Activated T-cell treated with anti-CD3 and anti-CD28 coated beads, Interleukin-2, amount 50 U/mL, for 48 hours (primary cell): ENCODE results near the gene POLR3H.

Experiments
- DNase-seq, 2 experiments: peaks; one replicate each; pipeline ENCODE4 v3.0.0-alpha.2; 2020

The POLR3H gene

DNA sequence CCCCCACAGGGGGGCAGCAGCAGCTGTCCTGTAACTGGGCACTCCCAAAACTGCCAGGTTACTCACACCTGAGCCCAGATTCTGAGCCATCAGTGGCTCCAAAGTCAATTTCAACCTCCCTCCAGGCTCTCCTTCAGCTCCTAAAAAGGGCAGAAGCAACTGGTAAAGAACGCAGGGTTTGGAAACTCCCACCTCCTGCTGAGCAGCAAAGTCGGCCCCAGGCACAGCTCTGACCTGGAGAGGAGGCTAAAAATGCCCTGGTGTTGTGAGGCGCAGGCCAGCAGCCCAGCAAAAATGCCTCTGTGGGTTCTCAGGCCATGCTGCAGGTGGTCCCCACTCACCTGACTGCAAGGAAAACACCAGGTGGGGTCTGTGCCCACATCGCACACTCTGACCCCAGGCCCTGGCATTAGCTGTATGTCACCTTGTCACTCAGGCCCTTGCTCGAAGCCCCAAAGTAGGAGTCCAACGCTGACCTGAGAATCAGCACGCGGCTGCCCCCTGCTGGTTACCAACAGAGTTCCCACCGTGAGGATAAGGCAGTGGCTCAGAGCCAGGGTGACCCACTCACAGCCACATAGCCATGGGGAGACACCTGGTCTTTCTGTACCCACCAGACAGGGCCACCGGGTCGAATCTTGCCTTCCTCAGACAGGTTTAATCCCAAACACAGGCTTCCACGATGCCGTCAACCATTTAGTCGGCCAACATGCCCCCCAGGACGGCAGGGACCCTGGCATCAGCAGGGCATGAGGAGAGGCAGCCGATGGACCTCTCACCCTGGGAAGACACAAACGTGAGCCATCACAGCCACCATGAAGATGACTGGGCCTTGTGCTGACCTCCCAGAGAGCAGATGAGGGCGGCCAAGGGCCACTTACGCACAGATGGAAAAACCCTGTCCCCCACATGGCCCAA lies 11.1 kb downstream of the POLR3H start:
- peak; percentile 84 to 85 for DNase-seq

GRCh38 chr22:41531715-41532477 lies 12.4 kb downstream of the POLR3H start:
- no peak for DNase-seq

DNA sequence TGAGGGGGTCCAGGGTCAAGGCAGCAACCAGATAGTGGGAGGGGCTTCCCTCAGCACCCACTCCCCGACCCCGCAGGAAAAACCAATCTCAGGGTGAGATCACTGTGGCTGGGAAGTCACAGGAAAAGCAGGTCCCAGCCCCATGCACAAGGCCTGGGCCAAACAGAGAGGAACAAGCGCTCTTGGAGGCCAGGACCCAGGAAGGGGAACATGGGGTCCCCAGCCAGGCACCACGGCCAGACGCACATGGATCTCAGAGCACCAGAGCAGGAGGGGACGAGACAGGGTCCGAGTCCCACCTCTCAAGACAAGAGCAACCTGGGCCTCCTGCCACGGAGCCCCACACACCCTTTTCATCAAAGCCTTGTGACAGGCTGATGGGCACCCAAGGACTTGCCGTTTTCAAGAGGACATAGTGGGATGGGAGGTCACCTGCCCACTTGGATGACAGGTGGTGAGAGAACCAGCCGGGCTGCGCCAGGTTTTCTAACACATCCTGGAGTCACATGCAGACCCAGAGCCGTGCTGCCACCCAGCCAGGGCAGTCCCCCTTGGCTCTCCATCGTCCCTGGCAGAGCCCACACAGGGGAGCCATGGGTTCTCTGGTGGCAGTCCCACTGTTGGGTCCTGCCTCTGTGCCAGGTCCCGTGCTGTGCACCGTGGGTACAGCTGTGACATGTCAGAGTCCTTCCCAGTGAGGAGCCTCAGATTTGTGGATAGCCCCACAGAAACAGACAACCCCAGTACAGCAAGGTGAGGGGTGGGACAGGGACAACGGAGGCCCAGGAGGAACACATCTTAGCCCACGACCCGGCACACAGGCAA lies 13.2 kb downstream of the POLR3H start:
- DNase-seq, result no peak

DNA sequence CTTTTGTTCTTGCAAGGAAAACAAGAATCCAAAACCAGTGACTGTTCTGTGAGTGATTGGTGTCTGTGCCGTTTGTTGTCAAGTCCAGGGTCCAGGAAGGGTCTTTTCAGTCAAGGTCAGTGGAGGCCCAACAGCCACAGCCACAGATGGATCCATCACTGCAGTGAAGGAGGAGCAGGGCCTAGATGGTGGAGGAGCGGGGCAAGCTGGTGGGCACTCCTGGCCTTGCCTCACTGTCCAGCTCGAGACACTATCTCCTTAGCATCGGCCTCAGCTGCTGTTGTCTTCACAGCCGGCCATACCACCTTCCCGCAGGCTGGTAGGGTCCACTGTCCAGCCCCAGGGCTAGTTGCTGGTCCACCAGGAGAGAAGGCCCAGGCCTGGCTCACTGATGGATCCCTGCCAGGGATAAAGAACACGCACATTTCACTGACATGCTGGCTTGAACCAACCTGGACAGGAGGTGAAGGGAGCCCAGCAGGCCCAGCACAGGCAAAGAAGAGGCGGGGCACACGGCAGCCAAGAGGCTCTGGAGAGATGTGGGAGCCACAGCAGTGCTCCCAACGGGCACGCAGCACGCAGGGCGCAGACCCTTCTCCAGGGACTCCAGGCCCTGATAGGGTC lies 15.2 kb downstream of the POLR3H start:
- no peak for DNase-seq

DNA sequence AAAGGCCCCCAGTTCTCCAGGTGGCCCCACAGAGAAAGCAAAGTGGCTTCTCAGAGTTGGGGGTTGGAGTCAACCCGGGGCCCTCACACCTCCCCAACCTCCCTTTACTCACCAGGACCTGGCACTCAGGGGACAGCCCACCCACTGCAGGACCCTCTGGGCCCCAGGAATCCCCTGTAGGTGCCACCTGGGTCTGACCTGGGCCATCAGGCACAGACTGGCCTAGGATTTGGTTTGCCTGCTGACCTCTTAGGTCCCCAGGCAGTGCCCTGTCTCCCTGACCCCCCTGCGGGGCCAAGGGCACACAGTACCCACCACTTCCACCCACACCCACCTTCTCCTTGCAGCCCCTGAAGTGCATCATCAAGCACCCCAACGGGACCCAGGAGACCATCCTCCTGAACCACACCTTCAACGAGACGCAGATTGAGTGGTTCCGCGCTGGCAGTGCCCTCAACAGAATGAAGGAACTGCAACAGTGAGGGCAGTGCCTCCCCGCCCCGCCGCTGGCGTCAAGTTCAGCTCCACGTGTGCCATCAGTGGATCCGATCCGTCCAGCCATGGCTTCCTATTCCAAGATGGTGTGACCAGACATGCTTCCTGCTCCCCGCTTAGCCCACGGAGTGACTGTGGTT lies 16.0 kb downstream of the POLR3H start:
- DNase-seq, result no peak

GRCh38 chr22:41526830-41527799 lies 17.2 kb downstream of the POLR3H start:
- DNase-seq, result peak; percentile 81 to 82

- DNase-seq, result no peak
These were observed 17.9 kb downstream of the POLR3H start for GRCh38 chr22:41526226-41526829.

DNA sequence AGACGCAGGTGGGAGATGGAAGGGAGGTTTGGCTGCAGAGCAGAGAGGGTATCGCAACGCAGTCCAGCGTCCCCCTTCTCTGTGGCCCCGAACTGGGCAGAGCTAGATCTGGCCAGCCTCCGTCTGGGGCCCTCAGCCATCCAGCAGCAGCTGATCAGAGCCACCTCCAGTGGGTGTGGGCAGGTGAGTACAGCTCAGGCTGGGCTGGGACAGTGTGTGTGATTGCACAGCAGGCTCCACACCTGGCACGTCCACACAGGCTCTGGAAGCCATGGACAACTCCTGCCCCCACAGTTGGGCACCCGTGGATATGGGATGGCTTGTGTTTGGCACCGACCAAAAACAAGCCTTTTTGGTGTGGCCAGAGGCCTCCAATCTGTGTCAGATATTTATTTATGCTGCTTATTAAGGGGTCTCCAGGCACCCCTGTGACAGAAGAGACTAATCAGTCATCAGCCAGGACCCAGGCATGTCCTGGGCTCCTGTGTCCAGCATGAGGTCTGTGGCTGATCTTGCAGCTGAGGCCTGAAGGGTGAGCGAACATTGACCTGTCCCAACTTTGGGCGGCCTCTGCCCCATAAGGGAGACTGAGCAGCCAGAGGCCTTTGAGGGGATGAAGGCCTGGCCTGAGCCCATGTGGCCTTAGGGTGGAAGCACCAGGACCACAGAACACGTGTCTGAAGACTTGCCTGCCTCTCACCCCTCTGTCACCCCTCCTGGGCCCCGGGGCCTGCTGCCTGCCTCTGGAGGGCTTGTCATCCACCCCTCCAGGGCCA lies 18.6 kb downstream of the POLR3H start:
- no peak for DNase-seq

DNA sequence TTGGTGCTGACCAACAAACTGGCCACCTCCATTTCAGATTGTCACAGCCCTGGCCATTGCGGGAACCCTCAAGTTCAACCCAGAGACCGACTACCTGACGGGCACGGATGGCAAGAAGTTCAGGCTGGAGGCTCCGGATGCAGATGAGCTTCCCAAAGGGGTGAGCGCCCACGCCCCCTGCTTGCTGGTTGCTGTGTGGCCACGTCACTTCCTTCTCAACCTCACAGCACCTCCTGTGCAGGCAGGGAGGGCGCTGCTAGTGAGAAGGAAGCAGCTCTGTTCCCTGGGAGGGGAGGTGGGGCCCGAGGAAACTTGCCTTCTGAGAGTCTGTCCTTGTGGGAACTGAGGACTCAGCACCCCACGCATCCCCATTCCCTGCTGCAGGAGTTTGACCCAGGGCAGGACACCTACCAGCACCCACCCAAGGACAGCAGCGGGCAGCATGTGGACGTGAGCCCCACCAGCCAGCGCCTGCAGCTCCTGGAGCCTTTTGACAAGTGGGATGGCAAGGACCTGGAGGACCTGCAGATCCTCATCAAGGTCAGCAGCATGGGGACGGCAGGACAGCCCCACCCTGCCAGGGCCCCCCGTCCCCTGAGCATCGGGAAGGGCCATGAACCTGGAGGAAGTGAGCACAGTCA lies 19.3 kb downstream of the POLR3H start:
- peak; percentile 69 to 73 for DNase-seq

- DNase-seq, result no peak
These were observed 20.0 kb downstream of the POLR3H start for GRCh38 chr22:41524251-41524661.

- no peak for DNase-seq
These were observed 20.6 kb downstream of the POLR3H start for GRCh38 chr22:41523464-41524221.

DNA sequence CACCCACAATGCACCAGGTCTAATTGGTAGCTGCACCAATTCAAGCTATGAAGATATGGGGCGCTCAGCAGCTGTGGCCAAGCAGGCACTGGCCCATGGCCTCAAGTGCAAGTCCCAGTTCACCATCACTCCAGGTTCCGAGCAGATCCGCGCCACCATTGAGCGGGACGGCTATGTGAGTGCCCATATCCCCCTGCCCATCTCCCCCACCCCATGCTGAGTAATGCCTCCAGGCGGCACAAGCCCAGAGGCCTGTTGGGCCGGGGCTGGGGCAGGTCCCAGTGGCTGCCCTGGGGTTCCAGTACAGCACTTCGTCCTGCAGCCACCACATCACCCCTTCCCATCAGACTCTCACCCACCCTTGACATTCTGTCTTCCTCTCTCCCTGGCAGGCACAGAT lies 21.5 kb downstream of the POLR3H start:
- DNase-seq, result no peak

- DNase-seq, result no peak
These were observed 23.1 kb downstream of the POLR3H start for GRCh38 chr22:41521126-41521525.

GRCh38 chr22:41518048-41518347 lies 26.3 kb downstream of the POLR3H start:
- DNase-seq, result no peak

DNA sequence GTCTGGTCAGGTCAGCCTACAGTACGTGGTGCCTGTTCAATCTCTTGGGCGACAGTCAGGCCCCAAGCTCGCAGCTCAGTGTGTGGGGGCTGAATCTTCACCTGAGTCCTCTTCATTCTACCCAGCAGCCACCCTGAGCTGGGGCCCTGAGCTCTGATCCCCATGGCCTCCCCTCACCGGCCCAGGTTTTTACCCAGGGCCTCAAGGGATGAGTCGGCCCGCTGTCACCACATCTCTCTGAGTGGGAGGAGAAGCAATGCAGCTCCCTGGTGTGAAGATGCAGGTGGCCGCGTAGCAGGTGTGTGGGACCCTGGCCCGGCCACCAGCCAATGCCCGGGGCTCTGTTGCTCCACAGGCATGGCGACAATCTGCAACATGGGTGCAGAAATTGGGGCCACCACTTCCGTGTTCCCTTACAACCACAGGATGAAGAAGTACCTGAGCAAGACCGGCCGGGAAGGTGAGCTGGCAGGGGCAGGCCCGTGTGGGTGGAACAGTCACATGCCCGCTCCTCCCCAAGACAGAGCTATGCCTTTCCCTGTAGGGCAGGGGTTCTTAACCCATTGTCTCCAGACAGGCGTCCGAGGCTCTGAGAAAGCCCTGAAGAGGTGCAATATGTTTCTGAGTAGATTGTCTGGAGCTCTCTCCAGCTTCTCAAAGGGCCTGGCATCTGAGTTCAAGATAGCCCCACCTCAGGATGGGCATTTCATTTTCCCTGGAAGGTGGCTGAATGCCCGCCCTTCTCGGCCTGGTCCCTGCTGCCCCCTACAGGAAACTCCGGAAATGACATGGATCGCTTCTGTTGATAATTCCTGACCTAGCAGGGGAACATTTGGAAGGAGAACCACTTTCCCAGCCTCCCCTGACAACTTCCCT lies 26.9 kb downstream of the POLR3H start:
- DNase-seq, result peak; percentile 63 to 72

GRCh38 chr22:41516462-41516861 lies 27.8 kb downstream of the POLR3H start:
- DNase-seq, result no peak

DNA sequence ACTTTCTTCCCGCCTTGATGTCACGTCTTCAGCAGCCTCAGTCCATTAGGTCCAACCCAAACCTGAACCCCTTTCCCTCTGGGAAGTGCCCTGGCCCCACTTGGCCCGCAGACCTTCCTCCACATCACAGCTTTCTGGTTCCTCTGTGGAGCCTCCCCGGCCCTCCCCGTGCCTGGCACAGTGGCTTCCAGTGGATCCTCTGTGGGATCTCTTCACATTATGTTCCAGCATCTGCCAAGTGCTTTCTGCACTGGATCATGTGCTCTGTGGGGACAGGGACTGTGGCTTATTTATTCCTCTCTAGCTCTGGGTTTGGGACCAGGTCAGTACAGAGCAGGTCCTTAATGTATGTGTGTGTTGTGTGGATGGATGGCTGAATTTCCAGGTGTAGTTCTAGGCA lies 30.9 kb downstream of the POLR3H start:
- no peak for DNase-seq
